Keratinocyte (primary cell): Measurements from ENCODE around the gene PRRC2B. TPM values are rescaled to one million over a fixed set of nuclear protein-coding genes. Genes with fewer than 3 reads are reported as not detected.

Source experiments
- DNase-seq: peaks from one replicate; pipeline ENCODE4 v3.0.0-alpha.2; 2011; ENCODE audit warnings: low read depth, missing footprints, low spot score
- FAIRE-seq: peaks from 2 replicates; lab custom pipeline; 2011; peaks lifted over from hg19 to GRCh38; lab: Jason Lieb, UNC
- H2AFZ ChIP-seq: 2 replicates; pipeline ENCODE4 v1.6.0; 2012; ENCODE audit warnings: low read length, control low read depth, inconsistent platforms; ENCODE audit not compliant: control insufficient read depth
- H3K27ac ChIP-seq: 2 replicates; pipeline ENCODE4 v1.5.1; 2011; ENCODE audit warnings: low read length; ENCODE audit not compliant: control insufficient read depth, insufficient read depth
- H3K27me3 ChIP-seq: 3 replicates; pipeline ENCODE4 v1.6.0; 2011; ENCODE audit warnings: low read length; ENCODE audit not compliant: control insufficient read depth, insufficient read depth; ENCODE audit errors: extremely low read depth
- H3K36me3 ChIP-seq, 2 experiments: 2 replicates in 1 of 2; 3 replicates in 1 of 2; pipeline ENCODE4 v1.5.1; 2011; ENCODE audit warnings: low read length in 2 of 2, mild to moderate bottlenecking in 1 of 2; ENCODE audit not compliant: control insufficient read depth in 2 of 2, insufficient read depth in 2 of 2; ENCODE audit errors: extremely low read depth in 1 of 2
- H3K4me1 ChIP-seq: 3 replicates; pipeline ENCODE4 v1.5.1; 2011; ENCODE audit warnings: low read length; ENCODE audit not compliant: control insufficient read depth, insufficient read depth; ENCODE audit errors: extremely low read depth
- H3K4me2 ChIP-seq: 3 replicates; pipeline ENCODE4 v1.6.0; 2011; ENCODE audit warnings: low read depth, low read length; ENCODE audit not compliant: control insufficient read depth, insufficient read depth; ENCODE audit errors: extremely low read depth
- H3K4me3 ChIP-seq, 3 experiments: fragments of 200-600 bp in 1 of 3; sonication (generic) in 1 of 3; 2 replicates in 2 of 3; 3 replicates in 1 of 3; pipeline ENCODE4 v1.5.1; 2011 to 2016; ENCODE audit warnings: low read length in 3 of 3, mild to moderate bottlenecking in 3 of 3, control low read depth in 2 of 3, inconsistent platforms in 1 of 3, low read depth in 1 of 3, mixed read lengths in 1 of 3, mixed run types in 1 of 3, moderate library complexity in 1 of 3; ENCODE audit not compliant: control insufficient read depth in 2 of 3, insufficient read depth in 2 of 3; ENCODE audit errors: extremely low read depth in 1 of 3
- H3K79me2 ChIP-seq: 2 replicates; pipeline ENCODE4 v1.6.0; 2012; ENCODE audit warnings: low read length; ENCODE audit not compliant: control insufficient read depth, insufficient read depth
- H3K9ac ChIP-seq: 3 replicates; pipeline ENCODE4 v1.6.0; 2011; ENCODE audit warnings: low read length; ENCODE audit not compliant: control insufficient read depth, insufficient read depth; ENCODE audit errors: extremely low read depth
- H3K9me1 ChIP-seq: 3 replicates; pipeline ENCODE4 v1.6.0; 2011; ENCODE audit warnings: low read length; ENCODE audit not compliant: control insufficient read depth, insufficient read depth; ENCODE audit errors: extremely low read depth
- H3K9me3 ChIP-seq: 2 replicates; pipeline ENCODE4 v1.5.1; 2012; ENCODE audit warnings: low read depth, low read length; ENCODE audit not compliant: control insufficient read depth
- H4K20me1 ChIP-seq: 3 replicates; pipeline ENCODE4 v1.6.0; 2011; ENCODE audit warnings: low read length; ENCODE audit not compliant: control insufficient read depth, insufficient read depth; ENCODE audit errors: extremely low read depth
- EZH2 ChIP-seq: IDR thresholded peaks from one replicate; pipeline ENCODE4 v1.6.1; 2012; ENCODE audit warnings: inconsistent platforms, mild to moderate bottlenecking, low read length, moderate library complexity
- dilution Hi-C: fragments of 300-500 bp; cut with MboI; formaldehyde crosslinking; loops from one replicate; pipeline ENCODE4 v1.7.0; 2020; ENCODE audit warnings: low sequenced_read_pairs; ENCODE audit not compliant: extremely low pct_ligation_motif_present
- polyA plus RNA-seq, 5 experiments: library from polyadenylated mRNA; depleted of rRNA in 3 of 5; stranded (reverse) in 3 of 5; stranded (forward) in 1 of 5; unstranded in 1 of 5; fragments of >200 nt; gene quantifications; 1 replicate in 1 of 5; 2 replicates in 3 of 5; 3 replicates in 1 of 5; pipeline versions ENCODE4 v1.2.1 to v1.2.3, GENCODE V29; 2011 to 2012; ENCODE audit warnings: missing spikeins in 2 of 5, low read depth in 1 of 5, low replicate concordance in 1 of 5
- TF ChIP-seq, protein P1 (sequence below), 3 experiments: IDR thresholded peaks in 1 of 3; conservative IDR thresholded peaks in 1 of 3; optimal IDR thresholded peaks in 1 of 3; 2 replicates in 2 of 3; 3 replicates in 1 of 3; pipeline versions ENCODE3 to v1.5.1; 2011; ENCODE audit warnings: low read length in 3 of 3, mild to moderate bottlenecking in 3 of 3, moderate library complexity in 2 of 3, control low read depth in 1 of 3, inconsistent platforms in 1 of 3; ENCODE audit not compliant: insufficient read depth in 2 of 3; ENCODE audit errors: extremely low read depth in 1 of 3

Gene PRRC2B
- polyA plus RNA-seq, 1 donor (not counting 4 experiments of a cell fraction or from before 2014, with no cell fraction given), result 20.8 TPM

DNA sequence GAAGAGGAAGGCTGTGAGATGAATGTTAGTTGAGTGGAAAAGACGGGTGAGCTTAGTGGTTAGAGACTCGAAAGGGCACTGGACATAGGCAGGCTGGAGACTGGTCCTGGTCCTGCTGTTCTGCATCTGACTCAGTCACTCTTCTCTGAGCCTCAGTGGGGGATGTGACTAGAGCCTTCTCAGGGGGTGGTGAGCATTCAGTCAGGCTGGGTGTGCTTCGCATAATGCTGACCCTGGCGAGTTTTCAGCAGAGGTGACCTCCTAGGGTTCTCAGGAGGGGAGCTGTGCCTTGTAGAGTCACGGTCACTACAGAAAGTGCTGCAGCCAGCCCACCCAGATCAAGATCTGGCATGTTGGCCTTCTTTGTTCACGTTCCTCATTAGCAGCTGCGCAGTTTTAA lies 44.3 kb downstream of the PRRC2B start:
- Histone ChIP-seq H3K27me3 (no peaks in the 10 kb centered on the region), H3K9me1 (no peaks in the 10 kb centered on the region), H3K9me3 (no peaks in the 10 kb centered on the region), H3K4me3 (no peak overlapping the region), H3K79me2 (peaks cover 54% of the 10 kb centered on the region), H3K36me3 (peaks cover 48 to 59% of the 10 kb centered on the region in 2 experiments), H3K4me1 (peaks cover 3% of the 10 kb centered on the region), H3K9ac (no peak overlapping the region), H3K4me2 (no peak overlapping the region), H4K20me1 (peaks cover 3% of the 10 kb centered on the region), H3K27ac (no peak overlapping the region), H2AFZ (no peak overlapping the region)
- dilution Hi-C loops, result no loop called here
- DNase-seq (no peak), FAIRE-seq (no peak)
- TF ChIP-seq, protein P1, sequence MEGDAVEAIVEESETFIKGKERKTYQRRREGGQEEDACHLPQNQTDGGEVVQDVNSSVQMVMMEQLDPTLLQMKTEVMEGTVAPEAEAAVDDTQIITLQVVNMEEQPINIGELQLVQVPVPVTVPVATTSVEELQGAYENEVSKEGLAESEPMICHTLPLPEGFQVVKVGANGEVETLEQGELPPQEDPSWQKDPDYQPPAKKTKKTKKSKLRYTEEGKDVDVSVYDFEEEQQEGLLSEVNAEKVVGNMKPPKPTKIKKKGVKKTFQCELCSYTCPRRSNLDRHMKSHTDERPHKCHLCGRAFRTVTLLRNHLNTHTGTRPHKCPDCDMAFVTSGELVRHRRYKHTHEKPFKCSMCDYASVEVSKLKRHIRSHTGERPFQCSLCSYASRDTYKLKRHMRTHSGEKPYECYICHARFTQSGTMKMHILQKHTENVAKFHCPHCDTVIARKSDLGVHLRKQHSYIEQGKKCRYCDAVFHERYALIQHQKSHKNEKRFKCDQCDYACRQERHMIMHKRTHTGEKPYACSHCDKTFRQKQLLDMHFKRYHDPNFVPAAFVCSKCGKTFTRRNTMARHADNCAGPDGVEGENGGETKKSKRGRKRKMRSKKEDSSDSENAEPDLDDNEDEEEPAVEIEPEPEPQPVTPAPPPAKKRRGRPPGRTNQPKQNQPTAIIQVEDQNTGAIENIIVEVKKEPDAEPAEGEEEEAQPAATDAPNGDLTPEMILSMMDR (optimal IDR thresholded peaks at IDR 0.05 in 1 of 3, IDR thresholded peaks at IDR 0.05 in 1 of 3, conservative IDR thresholded peaks at IDR 0.05 in 1 of 3; ENCODE audit: extremely low read depth in 1 of 3, insufficient read depth in 2 of 3, low read length in 3 of 3), result no peak
- TF ChIP-seq EZH2, result no peak

DNA sequence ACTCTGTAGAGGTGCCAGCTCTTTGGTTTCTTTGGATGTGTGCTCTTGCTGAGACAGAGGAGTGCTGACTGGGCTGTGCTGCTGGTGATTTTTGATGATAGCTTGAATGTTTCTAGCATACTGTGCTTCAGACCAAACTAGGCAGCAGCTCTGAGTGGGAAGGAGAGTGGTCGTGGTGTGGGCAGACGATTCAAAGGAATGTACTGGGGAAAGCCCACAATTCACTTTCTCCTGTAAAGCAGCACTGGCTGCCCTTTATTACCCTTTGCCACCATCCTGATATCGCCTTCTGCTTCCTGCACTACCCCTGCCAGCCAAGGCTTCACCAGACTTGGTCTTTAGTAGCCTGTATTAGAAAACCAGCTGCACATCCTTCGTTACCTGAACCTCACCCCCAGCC lies 45.3 kb downstream of the PRRC2B start:
- TF ChIP-seq, protein P1 (optimal IDR thresholded peaks at IDR 0.05 in 1 of 3, IDR thresholded peaks at IDR 0.05 in 1 of 3, conservative IDR thresholded peaks at IDR 0.05 in 1 of 3; ENCODE audit: extremely low read depth in 1 of 3, insufficient read depth in 2 of 3, low read length in 3 of 3), result no peak
- TF ChIP-seq EZH2, result no peak
- DNase-seq (no peak), FAIRE-seq (no peak)
- Histone ChIP-seq H3K9me3 (no peaks in the 10 kb centered on the region), H2AFZ (no peak overlapping the region), H4K20me1 (no peaks in the 10 kb centered on the region), H3K9ac (no peak overlapping the region), H3K27me3 (no peaks in the 10 kb centered on the region), H3K27ac (no peak overlapping the region), H3K9me1 (no peaks in the 10 kb centered on the region), H3K4me2 (no peak overlapping the region), H3K4me1 (no peaks in the 10 kb centered on the region), H3K36me3 (peaks cover 48 to 57% of the 10 kb centered on the region in 2 experiments), H3K79me2 (peaks cover 49% of the 10 kb centered on the region), H3K4me3 (no peak overlapping the region)
- dilution Hi-C loops, result no loop called here
